Transverse colon (tissue), 4 donors: Measurements from ENCODE around the gene SPPL2C. TPM values are rescaled to one million over a fixed set of nuclear protein-coding genes. Genes with fewer than 3 reads are reported as not detected.

Experiments used
- DNase-seq: peaks from one replicate; pipeline ENCODE4 v3.0.0-alpha.2; 2019
- H3K27ac ChIP-seq, 4 donors: fragments of 200-600 bp; sonication (generic); 2 replicates each; pipeline ENCODE4 v1.5.1; 2016 to 2018; ENCODE audit warnings: inconsistent platforms in 4 of 4
- H3K27me3 ChIP-seq: fragments of 200-600 bp; sonication (generic); 2 replicates; pipeline ENCODE4 v1.5.1; 2017; ENCODE audit warnings: inconsistent platforms
- H3K36me3 ChIP-seq, 4 donors: fragments of 200-600 bp; sonication (generic); 2 replicates each; pipeline ENCODE4 v1.5.1; 2017 to 2019; ENCODE audit warnings: inconsistent platforms in 4 of 4
- H3K4me1 ChIP-seq, 4 donors: fragments of 200-600 bp; sonication (generic); 2 replicates each; pipeline ENCODE4 v1.5.1; 2017 to 2020; ENCODE audit warnings: inconsistent platforms in 4 of 4
- H3K4me3 ChIP-seq, 4 donors: fragments of 200-600 bp; sonication (generic); 1 replicate in 1 of 4; 2 replicates in 3 of 4; pipeline versions ENCODE4 v1.5.1 to v1.6.1; 2017 to 2019; ENCODE audit warnings: inconsistent platforms in 4 of 4
- H3K9me3 ChIP-seq, 2 donors: fragments of 200-600 bp; sonication (generic); 2 replicates each; pipeline ENCODE4 v1.5.1; 2017 to 2019; ENCODE audit warnings: inconsistent platforms in 2 of 2
- CTCF ChIP-seq, 5 experiments: fragments of 200-600 bp in 3 of 5; fragments of 450-650 bp in 2 of 5; sonication (generic) in 3 of 5; IDR thresholded peaks; 1 replicate in 2 of 5; 2 replicates in 3 of 5; pipeline ENCODE4 v1.5.1; 2016 to 2017; ENCODE audit warnings: antibody characterized with exemption in 5 of 5, inconsistent platforms in 3 of 5, mild to moderate bottlenecking in 2 of 5, moderate library complexity in 1 of 5
- EP300 ChIP-seq: sonication (generic); formaldehyde crosslinking; IDR thresholded peaks from one replicate; pipeline ENCODE4 v1.6.1; 2017; ENCODE audit warnings: antibody characterized with exemption, low read depth
- POLR2A ChIP-seq: fragments of 450-650 bp; IDR thresholded peaks from one replicate; pipeline ENCODE4 v1.6.1; 2016; ENCODE audit warnings: antibody characterized with exemption, mild to moderate bottlenecking, moderate library complexity
- POLR2AphosphoS5 ChIP-seq, 3 donors: sonication (generic); formaldehyde crosslinking; IDR thresholded peaks; one replicate each; pipeline ENCODE4 v1.6.1; 2016; ENCODE audit warnings: antibody characterized with exemption in 3 of 3
- WGBS, 2 donors: methylation state at CpG; one replicate each; pipeline ENCODE4 v1.1.5; 2018; ENCODE audit warnings: low coverage in 1 of 2; 5-methylcytosine and 5-hydroxymethylcytosine counted together
- in situ Hi-C, 4 donors: fragments of 200-750 bp; cut with MboI; loops; one replicate each; pipeline versions ENCODE4 v1.15.0 to v1.15.1; 2017; ENCODE audit warnings: low sequenced_read_pairs in 3 of 4, low pct_ligation_motif_present in 1 of 4, low pct_unique_long_range_greater_than_20kb in 1 of 4
- intact Hi-C: fragments of 100-400 bp; cut with DNase I; formaldehyde crosslinking; loops from one replicate; pipeline ENCODE4 v1.15.1; 2023; ENCODE audit warnings: low total_unique reads
- total RNA-seq, 4 donors: library from RNA; depleted of rRNA; stranded (reverse); fragments of >200 nt; gene quantifications; one replicate each; pipeline ENCODE4 v1.1.0, GENCODE V29; 2016

SPPL2C gene
- total RNA-seq = not detected

- 53% methylated on average over 23 of the region's 25 CpGs; no CpG with 5 or more reads in 1 of the 2 donors for WGBS, 2 donors
- in situ Hi-C loops = no loop called here
- TF ChIP-seq EP300 (no peak), POLR2AphosphoS5 (IDR thresholded peaks at IDR 0.05) (no peak), CTCF (IDR thresholded peaks at IDR 0.05) (no peak), POLR2A (no peak)
- DNase-seq = no peak
- H3K36me3 ChIP-seq = no peaks in the 10 kb centered on the region
- no peaks in the 10 kb centered on the region for H3K4me1 ChIP-seq
- intact Hi-C loops = loop anchor here (5.0 kb wide), 1 partner anchor 213 kb away; no protein-coding TSS in a partner anchor
- H3K4me3 ChIP-seq = no peak within 1 kb of the TSS
- no peaks in the 10 kb centered on the region for H3K27me3 ChIP-seq
- H3K27ac ChIP-seq = no peak within 1 kb of the TSS
- no peaks in the 10 kb centered on the region for H3K9me3 ChIP-seq
Measured at GRCh38 chr17:45844695-45845375, at the start of gene SPPL2C. SPPL2C (plus strand) TSS chr17:45844881; CDS start chr17:45844907, 26 bp downstream.

DNA sequence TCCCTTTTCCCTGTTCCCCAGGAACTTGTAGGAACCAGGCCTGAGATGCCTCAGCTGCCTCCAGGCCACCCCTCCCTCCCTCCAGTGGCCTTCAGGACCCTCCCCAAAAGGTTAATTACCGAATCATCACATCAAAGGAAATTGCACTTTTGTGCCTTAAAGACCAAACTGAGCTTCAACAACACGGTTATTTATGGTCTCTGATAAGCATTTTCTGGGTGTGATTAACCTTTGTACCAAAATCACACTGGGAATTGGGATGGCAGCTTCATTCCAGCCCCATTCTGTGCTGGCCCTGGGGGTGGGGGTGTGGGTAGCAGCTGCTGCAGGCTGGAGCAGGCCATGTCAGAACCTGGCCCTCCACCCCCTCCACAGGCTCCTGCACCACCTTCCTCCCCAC is 43.9 kb upstream of the SPPL2C start:
- in situ Hi-C loops = no loop called here
- DNase-seq = no peak
- WGBS, 2 donors = 14% methylated on average over 2 of the region's 2 CpGs; no CpG with 5 or more reads in 1 of the 2 donors
- TF ChIP-seq POLR2AphosphoS5 (IDR thresholded peaks at IDR 0.05) = no peak
- Histone ChIP-seq H3K27me3 (peaks cover 42% of the 10 kb centered on the region), H3K9me3 (no peaks in the 10 kb centered on the region), H3K4me3 (no peak overlapping the region), H3K27ac (no peak overlapping the region), H3K4me1 (no peaks in the 10 kb centered on the region), H3K36me3 (no peaks in the 10 kb centered on the region)
- intact Hi-C loops = no loop called here

DNA sequence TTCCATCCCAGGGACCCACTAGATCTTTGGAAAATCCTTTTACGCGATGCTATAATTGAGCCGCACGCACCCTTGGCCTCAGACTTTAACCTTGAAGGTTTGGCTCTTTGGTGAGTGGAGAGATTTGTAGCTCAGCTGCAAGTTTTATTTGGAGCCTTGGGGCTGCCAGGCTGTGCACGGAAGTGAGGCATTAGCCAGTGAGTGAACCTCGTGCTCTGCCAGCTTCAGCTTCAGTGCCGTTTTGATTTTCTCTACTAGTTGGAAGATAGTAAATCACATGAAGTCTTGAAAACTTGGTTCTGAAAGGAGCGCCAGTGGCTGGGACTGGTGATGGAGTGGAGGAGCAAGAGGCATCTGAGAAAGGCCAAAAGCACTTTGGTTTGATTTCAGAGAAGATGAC is 43.3 kb upstream of the SPPL2C start:
- in situ Hi-C loops = no loop called here
- Histone ChIP-seq H3K27me3 (peaks cover 40% of the 10 kb centered on the region), H3K9me3 (no peaks in the 10 kb centered on the region), H3K36me3 (no peaks in the 10 kb centered on the region), H3K4me1 (no peaks in the 10 kb centered on the region), H3K27ac (no peak overlapping the region), H3K4me3 (no peak overlapping the region)
- 59 to 93% methylated on average over 3 to 8 of the region's 8 CpGs for WGBS, 2 donors
- intact Hi-C loops = no loop called here
- TF ChIP-seq POLR2AphosphoS5 (IDR thresholded peaks at IDR 0.05) = no peak
- TF ChIP-seq EP300 = no peak
- no peak for TF ChIP-seq CTCF (IDR thresholded peaks at IDR 0.05)
- TF ChIP-seq POLR2A = no peak
- no peak for DNase-seq

DNA sequence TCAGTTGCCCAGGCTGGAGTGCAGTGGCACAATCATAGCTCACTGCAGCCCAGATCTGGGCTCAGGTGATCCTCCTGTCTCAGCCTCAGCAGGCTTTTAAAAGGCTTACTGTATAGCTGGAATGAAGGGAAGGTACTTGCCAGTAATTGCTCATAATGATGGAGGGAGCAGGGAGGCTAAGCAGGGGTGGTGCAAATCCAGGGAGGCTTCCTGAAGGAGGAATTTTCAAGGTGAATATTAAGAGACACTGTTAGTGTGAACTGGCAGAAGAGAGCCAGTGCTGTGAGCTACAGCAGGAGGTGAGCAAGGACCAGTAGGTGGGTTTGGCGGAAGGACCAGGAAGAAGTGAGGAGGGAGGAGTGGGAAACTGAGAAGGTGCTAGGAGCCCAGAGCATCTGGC is 35.8 kb upstream of the SPPL2C start:
- Histone ChIP-seq H3K27ac (no peak overlapping the region), H3K4me3 (no peak overlapping the region), H3K36me3 (no peaks in the 10 kb centered on the region), H3K9me3 (no peaks in the 10 kb centered on the region), H3K4me1 (no peaks in the 10 kb centered on the region), H3K27me3 (peaks cover 25% of the 10 kb centered on the region)
- intact Hi-C loops = no loop called here
- DNase-seq = no peak
- in situ Hi-C loops = no loop called here
- TF ChIP-seq CTCF (IDR thresholded peaks at IDR 0.05) (no peak), POLR2AphosphoS5 (IDR thresholded peaks at IDR 0.05) (no peak), EP300 (no peak), POLR2A (no peak)
- 80 to 97% methylated on average over 1 of the region's 1 CpG for WGBS, 2 donors

GRCh38 chr17:45809499-45809898 is 35.2 kb upstream of the SPPL2C start:
- H3K27me3 ChIP-seq = peaks cover 27% of the 10 kb centered on the region
- intact Hi-C loops (no loop called here), in situ Hi-C loops (no loop called here)
- no peak overlapping the region for H3K4me3 ChIP-seq
- no peaks in the 10 kb centered on the region for H3K9me3 ChIP-seq
- no peak overlapping the region for H3K27ac ChIP-seq
- WGBS, 2 donors = 74% methylated on average over 15 of the region's 15 CpGs; no CpG with 5 or more reads in 1 of the 2 donors
- H3K36me3 ChIP-seq = no peaks in the 10 kb centered on the region
- no peak for DNase-seq
- H3K4me1 ChIP-seq = no peaks in the 10 kb centered on the region
- TF ChIP-seq EP300 = no peak
- TF ChIP-seq POLR2AphosphoS5 (IDR thresholded peaks at IDR 0.05) = no peak
- no peak for TF ChIP-seq POLR2A
- no peak for TF ChIP-seq CTCF (IDR thresholded peaks at IDR 0.05)
